GM23338 (cell line): ENCODE data around the gene CEP295NL. TPM values are rescaled to one million over a fixed set of nuclear protein-coding genes. Genes with fewer than 3 reads are reported as not detected.

Source experiments
- ATAC-seq: fragments of 200-7000 bp; cut with Tn5 transposase; 3 replicates; pipeline ENCODE4 v1.9.1; 2020
- DNase-seq: peaks from one replicate; pipeline ENCODE4 v3.0.0-alpha.2; 2015; ENCODE audit warnings: low spot score
- H2AFZ ChIP-seq: fragments of 200-600 bp; sonication (generic); 2 replicates; pipeline ENCODE4 v1.8.0; 2016; ENCODE audit warnings: antibody characterized with exemption, mild to moderate bottlenecking, moderate library complexity
- H3F3A ChIP-seq: fragments of 200-600 bp; sonication (generic); replicated peaks from 2 replicates; pipeline ENCODE4 v1.8.0; 2017; ENCODE audit warnings: antibody characterized with exemption, mixed run types, low read depth
- H3K27ac ChIP-seq: fragments of 200-600 bp; sonication (generic); 2 replicates; pipeline ENCODE4 v1.6.1; 2016; ENCODE audit warnings: low read depth
- H3K27me3 ChIP-seq: fragments of 200-600 bp; sonication (generic); 2 replicates; pipeline ENCODE4 v1.8.0; 2016; ENCODE audit warnings: mild to moderate bottlenecking, mixed run types, moderate library complexity; ENCODE audit not compliant: insufficient read depth
- H3K36me3 ChIP-seq: fragments of 200-600 bp; sonication (generic); 2 replicates; pipeline ENCODE4 v1.8.0; 2016; ENCODE audit warnings: mild to moderate bottlenecking; ENCODE audit not compliant: insufficient read depth
- H3K4me1 ChIP-seq: fragments of 200-600 bp; sonication (generic); 2 replicates; pipeline ENCODE4 v1.8.0; 2016; ENCODE audit warnings: mild to moderate bottlenecking, moderate library complexity; ENCODE audit not compliant: insufficient read depth
- H3K4me2 ChIP-seq: fragments of 200-600 bp; sonication (generic); 2 replicates; pipeline ENCODE4 v1.7.1; 2017; ENCODE audit warnings: mixed run types
- H3K4me3 ChIP-seq: fragments of 200-600 bp; sonication (generic); 2 replicates; pipeline ENCODE4 v1.6.1; 2016; ENCODE audit warnings: mixed run types
- H3K79me2 ChIP-seq: fragments of 200-600 bp; sonication (generic); replicated peaks from 2 replicates; pipeline ENCODE4 v1.8.0; 2017; ENCODE audit warnings: mild to moderate bottlenecking; ENCODE audit not compliant: insufficient read depth
- H3K9me2 ChIP-seq: fragments of 200-600 bp; sonication (generic); 2 replicates; pipeline ENCODE4 v1.8.0; 2017; ENCODE audit not compliant: insufficient read depth
- H4K20me1 ChIP-seq: fragments of 200-600 bp; sonication (generic); replicated peaks from 2 replicates; pipeline ENCODE4 v1.8.0; 2017; ENCODE audit warnings: mild to moderate bottlenecking; ENCODE audit not compliant: insufficient read depth
- H3K27ac Mint-ChIP-seq: 2 replicates; pipeline ENCODE4 v1.8.0; 2020; ENCODE audit warnings: inconsistent platforms, mild to moderate bottlenecking, moderate library complexity, mixed read lengths
- H3K27me3 Mint-ChIP-seq: 3 replicates; pipeline ENCODE4 v1.8.0; 2022; ENCODE audit warnings: low read depth, mild to moderate bottlenecking, moderate library complexity, mixed read lengths, inconsistent platforms; ENCODE audit not compliant: insufficient read depth, poor library complexity
- H3K36me3 Mint-ChIP-seq: 3 replicates; pipeline ENCODE4 v1.8.0; 2021; ENCODE audit warnings: low read depth, mild to moderate bottlenecking, inconsistent platforms, moderate library complexity, mixed read lengths
- H3K4me1 Mint-ChIP-seq: 3 replicates; pipeline ENCODE4 v1.8.0; 2020; ENCODE audit warnings: mild to moderate bottlenecking, inconsistent platforms, mixed read lengths
- H3K4me3 Mint-ChIP-seq: 3 replicates; pipeline ENCODE4 v1.8.0; 2021; ENCODE audit warnings: moderate library complexity, mild to moderate bottlenecking, inconsistent platforms, mixed read lengths
- H3K9me3 Mint-ChIP-seq: 3 replicates; pipeline ENCODE4 v1.8.0; 2020; ENCODE audit warnings: moderate library complexity, mild to moderate bottlenecking, inconsistent platforms, mixed read lengths
- CREB1 ChIP-seq: fragments of 250-450 bp; sonication (Bioruptor Pico); IDR thresholded peaks from 2 replicates; pipeline ENCODE4 v1.5.0; 2020; ENCODE audit warnings: low read depth, mild to moderate bottlenecking, moderate library complexity
- CTCF ChIP-seq, 2 experiments: fragments of 200-600 bp in 1 of 2; sonication (generic) in 1 of 2; conservative IDR thresholded peaks; 2 replicates each; pipeline versions ENCODE4 v1.5.1 to v1.6.1; 2016 to 2017; ENCODE audit warnings: antibody characterized with exemption in 2 of 2, low read depth in 2 of 2, mild to moderate bottlenecking in 2 of 2, moderate library complexity in 1 of 2
- ETS1 ChIP-seq: IDR thresholded peaks from 2 replicates; pipeline ENCODE4 v1.6.1; 2016; ENCODE audit warnings: antibody characterized with exemption
- EZH2 ChIP-seq: fragments of 200-600 bp; sonication (generic); IDR thresholded peaks from one replicate; pipeline ENCODE4 v1.8.0; 2017; ENCODE audit warnings: antibody characterized with exemption, mild to moderate bottlenecking, low read depth; ENCODE audit not compliant: unreplicated experiment
- EZH2phosphoT487 ChIP-seq: fragments of 200-600 bp; sonication (generic); IDR thresholded peaks from one replicate; pipeline ENCODE4 v1.8.1; 2018; ENCODE audit warnings: antibody characterized with exemption; ENCODE audit not compliant: unreplicated experiment
- JUNB ChIP-seq: IDR thresholded peaks from one replicate; pipeline ENCODE4 v1.6.1; 2016; ENCODE audit warnings: antibody characterized with exemption; ENCODE audit not compliant: unreplicated experiment
- NANOG ChIP-seq: IDR thresholded peaks from 2 replicates; pipeline ENCODE4 v1.6.1; 2016; ENCODE audit warnings: antibody characterized with exemption, borderline replicate concordance
- POLR2AphosphoS5 ChIP-seq: IDR thresholded peaks from 2 replicates; pipeline ENCODE4 v1.6.1; 2016; ENCODE audit warnings: antibody characterized with exemption, low read depth
- REST ChIP-seq: IDR thresholded peaks from one replicate; pipeline ENCODE4 v1.6.1; 2018; ENCODE audit warnings: antibody characterized with exemption; ENCODE audit not compliant: unreplicated experiment
- STAT1 ChIP-seq: IDR thresholded peaks from one replicate; pipeline ENCODE4 v1.6.1; 2016; ENCODE audit warnings: antibody characterized with exemption; ENCODE audit not compliant: unreplicated experiment
- ZNF114 ChIP-seq: fragments of 250-450 bp; sonication (Bioruptor Pico); IDR thresholded peaks from 2 replicates; pipeline ENCODE4 v1.5.0; 2020; ENCODE audit warnings: mild to moderate bottlenecking, moderate library complexity
- ZNF331 ChIP-seq: fragments of 250-450 bp; sonication (Bioruptor Pico); IDR thresholded peaks from 2 replicates; pipeline ENCODE4 v1.5.0; 2020; ENCODE audit warnings: low read depth, mild to moderate bottlenecking, moderate library complexity
- ZNF462 ChIP-seq: fragments of 250-450 bp; sonication (Bioruptor Pico); IDR thresholded peaks from 2 replicates; pipeline ENCODE4 v1.5.0; 2020; ENCODE audit warnings: mild to moderate bottlenecking, moderate library complexity
- polyA plus RNA-seq: library from polyadenylated mRNA; unstranded; fragments of >200 nt; fragmentation: Nextera tagmentation; extraction: Ambion mirVana; gene quantifications from 2 replicates; pipeline ENCODE4 v1.2.1, GENCODE V29; 2016
- total RNA-seq: library from RNA; depleted of rRNA; stranded (reverse); fragments of >200 nt; shearing (Covaris generic); gene quantifications from 2 replicates; pipeline ENCODE4 v1.2.3, GENCODE V29; 2014

Gene CEP295NL
- total and polyA plus RNA-seq, 2 experiments from 2014 or later: 0.69 TPM; not detected in 1

GRCh38 chr17:78921437-78921971 is 18.5 kb upstream of the CEP295NL start:
- H3K4me3 ChIP-seq: no peak overlapping the region
- no peak for TF ChIP-seq CREB1 (CRISPR knock-in tag)
- TF ChIP-seq NANOG: no peak
- TF ChIP-seq ZNF331: no peak
- no peak for TF ChIP-seq STAT1
- no peak for TF ChIP-seq JUNB
- TF ChIP-seq ZNF462: no peak
- no peak for TF ChIP-seq POLR2AphosphoS5
- no peak for TF ChIP-seq ETS1
- TF ChIP-seq CTCF (conservative IDR thresholded peaks at IDR 0.05; ENCODE audit: low read depth in 2 of 2): no peak
- TF ChIP-seq REST: no peak
- TF ChIP-seq EZH2: no peak
- no peak for TF ChIP-seq ZNF114 (CRISPR knock-in tag)
- no peak for TF ChIP-seq EZH2phosphoT487
- peaks cover 23% of the 10 kb centered on the region for H4K20me1 ChIP-seq
- 0 out of 2 replicates have a peak, but pooled peaks cover 3% of the 10 kb centered on the region for H3K36me3 ChIP-seq
- no peak overlapping the region for H2AFZ ChIP-seq
- peaks cover 61% of the 10 kb centered on the region for H3K79me2 ChIP-seq
- Mint-ChIP-seq H3K27ac (no peak overlapping the region), H3K36me3 (no peaks in the 10 kb centered on the region; the same call in 2 of the 3 replicates), H3K27me3 (peaks cover 11% of the 10 kb centered on the region), H3K4me1 (peaks cover 33% of the 10 kb centered on the region), H3K9me3 (no peaks in the 10 kb centered on the region), H3K4me3 (no peak overlapping the region)
- 0 out of 2 replicates have a peak, but pooled peaks cover 3% of the 10 kb centered on the region for H3F3A ChIP-seq
- DNase-seq (no peak), ATAC-seq (no peak)
- no peak overlapping the region for H3K4me2 ChIP-seq
- no peaks in the 10 kb centered on the region for H3K9me2 ChIP-seq
- H3K4me1 ChIP-seq: peaks cover 15% of the 10 kb centered on the region
- H3K27ac ChIP-seq: no peak overlapping the region
- H3K27me3 ChIP-seq: no peaks in the 10 kb centered on the region
